Measurements from ENCODE around the gene MYH13.

MYH13 gene

DNA sequence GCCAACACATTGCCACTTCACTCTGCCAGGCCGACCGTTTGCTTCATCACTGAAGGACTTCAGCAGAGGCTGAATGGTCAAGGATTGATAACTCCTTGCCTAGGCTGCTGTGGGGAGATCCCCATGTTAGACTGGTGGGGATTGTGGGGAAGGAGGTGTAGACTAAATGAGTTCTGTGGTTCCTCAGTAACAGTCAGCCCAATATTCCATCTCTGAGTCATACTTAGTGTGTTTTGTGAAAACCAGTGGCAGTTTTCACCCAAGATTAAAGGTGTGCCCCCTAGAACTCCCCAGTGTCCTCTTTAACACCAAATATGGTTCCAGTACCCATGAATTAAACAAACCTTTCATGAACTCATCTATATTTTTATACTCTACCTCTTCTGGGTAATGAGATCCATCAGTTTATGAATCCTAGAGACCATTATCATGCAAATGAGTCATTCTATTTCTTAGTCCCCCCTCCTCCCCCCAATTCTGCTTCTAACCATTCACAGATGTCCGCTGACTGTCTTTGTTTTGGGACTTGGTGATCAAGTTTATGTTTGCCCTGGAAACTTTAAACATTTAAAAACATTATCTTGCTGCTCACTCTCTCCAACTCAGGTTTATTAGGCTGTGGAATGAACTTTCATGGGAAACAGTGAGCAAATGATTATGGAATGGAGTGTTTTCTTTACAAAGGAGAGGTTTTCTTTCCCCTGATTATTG, 107.6 kb downstream of the MYH13 start:
- H3K36me3 ChIP-seq (ENCODE audit: control insufficient read depth, insufficient read depth, low read length): no peaks in the 10 kb centered on the region
- no peak overlapping the region for H3K4me3 ChIP-seq (ENCODE audit: low read depth, low read length)
- H3K4me1 ChIP-seq: no peaks in the 10 kb centered on the region
- H3K4me2 ChIP-seq (ENCODE audit: low read length): no peak overlapping the region
- no peak overlapping the region for H2AFZ ChIP-seq
- no peak overlapping the region for H3K27ac ChIP-seq
- H3K9ac ChIP-seq: no peak overlapping the region
- H3K9me3 ChIP-seq (ENCODE audit: control insufficient read depth, low read length): no peaks in the 10 kb centered on the region
- TF ChIP-seq, protein P1, sequence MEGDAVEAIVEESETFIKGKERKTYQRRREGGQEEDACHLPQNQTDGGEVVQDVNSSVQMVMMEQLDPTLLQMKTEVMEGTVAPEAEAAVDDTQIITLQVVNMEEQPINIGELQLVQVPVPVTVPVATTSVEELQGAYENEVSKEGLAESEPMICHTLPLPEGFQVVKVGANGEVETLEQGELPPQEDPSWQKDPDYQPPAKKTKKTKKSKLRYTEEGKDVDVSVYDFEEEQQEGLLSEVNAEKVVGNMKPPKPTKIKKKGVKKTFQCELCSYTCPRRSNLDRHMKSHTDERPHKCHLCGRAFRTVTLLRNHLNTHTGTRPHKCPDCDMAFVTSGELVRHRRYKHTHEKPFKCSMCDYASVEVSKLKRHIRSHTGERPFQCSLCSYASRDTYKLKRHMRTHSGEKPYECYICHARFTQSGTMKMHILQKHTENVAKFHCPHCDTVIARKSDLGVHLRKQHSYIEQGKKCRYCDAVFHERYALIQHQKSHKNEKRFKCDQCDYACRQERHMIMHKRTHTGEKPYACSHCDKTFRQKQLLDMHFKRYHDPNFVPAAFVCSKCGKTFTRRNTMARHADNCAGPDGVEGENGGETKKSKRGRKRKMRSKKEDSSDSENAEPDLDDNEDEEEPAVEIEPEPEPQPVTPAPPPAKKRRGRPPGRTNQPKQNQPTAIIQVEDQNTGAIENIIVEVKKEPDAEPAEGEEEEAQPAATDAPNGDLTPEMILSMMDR (IDR thresholded peaks at IDR 0.05): no peak
- H3K79me2 ChIP-seq: no peaks in the 10 kb centered on the region
- no peaks in the 10 kb centered on the region for H3K27me3 ChIP-seq (ENCODE audit: control insufficient read depth, insufficient read depth, low read length)

DNA sequence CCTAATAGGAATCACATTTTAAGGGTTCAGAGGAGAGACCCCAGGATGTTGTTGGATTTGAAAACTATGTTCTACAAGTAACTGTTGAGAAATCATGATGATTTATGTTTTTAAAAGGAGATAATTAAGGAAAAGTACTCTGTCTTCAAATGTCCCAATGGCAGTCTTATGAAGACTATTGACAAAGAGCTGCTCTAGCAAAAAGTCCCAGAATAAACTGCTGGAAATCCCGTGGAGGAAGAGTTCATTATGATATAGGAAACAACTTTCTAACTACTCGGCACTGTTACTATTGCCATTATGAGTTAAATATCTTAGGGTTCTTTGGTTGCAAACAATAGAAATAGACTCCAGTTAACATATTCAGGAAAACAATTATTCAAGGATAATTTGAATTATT, 108.8 kb downstream of the MYH13 start:
- Histone ChIP-seq H2AFZ (no peak overlapping the region), H3K79me2 (no peaks in the 10 kb centered on the region), H3K9me3 (ENCODE audit: control insufficient read depth, low read length) (no peaks in the 10 kb centered on the region), H3K27ac (no peak overlapping the region), H3K4me3 (ENCODE audit: low read depth, low read length) (no peak overlapping the region), H3K4me1 (no peaks in the 10 kb centered on the region), H3K4me2 (ENCODE audit: low read length) (no peak overlapping the region), H3K27me3 (ENCODE audit: control insufficient read depth, insufficient read depth, low read length) (no peaks in the 10 kb centered on the region), H3K36me3 (ENCODE audit: control insufficient read depth, insufficient read depth, low read length) (no peaks in the 10 kb centered on the region), H3K9ac (no peak overlapping the region)
- TF ChIP-seq, protein P1 (IDR thresholded peaks at IDR 0.05): no peak

DNA sequence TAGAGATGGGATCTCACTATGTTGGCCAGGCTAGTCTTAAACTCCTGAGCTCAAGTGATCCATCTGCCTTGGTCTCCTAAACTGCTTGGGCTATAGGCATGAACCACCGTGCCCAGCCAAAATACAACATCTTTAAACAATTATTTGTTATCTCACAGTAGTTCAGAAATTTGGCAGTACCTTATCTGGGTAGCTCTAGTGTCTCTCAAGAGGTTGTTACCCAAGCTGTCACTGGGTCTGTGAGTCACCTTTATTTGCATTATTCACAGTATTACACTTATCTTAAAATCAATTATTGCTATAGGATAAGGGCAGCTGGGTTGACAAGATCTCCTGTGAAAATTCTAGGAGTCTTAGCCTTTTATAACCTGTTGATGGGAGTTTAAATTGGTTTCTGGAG, 110.4 kb downstream of the MYH13 start:
- Histone ChIP-seq H3K9me3 (ENCODE audit: control insufficient read depth, low read length) (no peaks in the 10 kb centered on the region), H3K4me1 (no peaks in the 10 kb centered on the region), H3K9ac (no peak overlapping the region), H3K79me2 (no peaks in the 10 kb centered on the region), H3K27ac (no peak overlapping the region), H3K27me3 (ENCODE audit: control insufficient read depth, insufficient read depth, low read length) (no peaks in the 10 kb centered on the region), H3K36me3 (ENCODE audit: control insufficient read depth, insufficient read depth, low read length) (no peaks in the 10 kb centered on the region), H3K4me2 (ENCODE audit: low read length) (no peak overlapping the region), H2AFZ (no peak overlapping the region), H3K4me3 (ENCODE audit: low read depth, low read length) (no peak overlapping the region)
- TF ChIP-seq, protein P1 (IDR thresholded peaks at IDR 0.05): no peak

DNA sequence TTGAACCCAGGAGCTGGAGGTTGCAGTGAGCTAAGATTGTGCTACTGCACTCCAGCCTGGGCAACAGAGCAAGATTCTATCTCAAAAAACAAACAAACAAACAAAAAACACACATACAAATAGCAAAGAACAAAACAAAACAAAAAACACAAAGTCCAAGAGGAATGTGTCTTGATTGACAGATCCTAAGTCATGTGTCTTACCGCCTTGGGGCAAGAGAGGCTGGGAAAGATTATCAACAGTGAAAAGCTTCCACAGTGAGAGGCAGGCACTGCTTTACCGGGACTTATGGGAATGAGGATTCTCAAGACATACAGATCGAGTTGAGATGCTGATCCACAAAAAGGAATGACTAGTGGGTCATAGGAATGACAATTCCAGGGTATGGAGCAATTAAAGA, 111.7 kb downstream of the MYH13 start:
- H3K9ac ChIP-seq: no peak overlapping the region
- no peaks in the 10 kb centered on the region for H3K9me3 ChIP-seq (ENCODE audit: control insufficient read depth, low read length)
- TF ChIP-seq, protein P1 (IDR thresholded peaks at IDR 0.05): no peak
- no peak overlapping the region for H3K4me2 ChIP-seq (ENCODE audit: low read length)
- no peak overlapping the region for H3K27ac ChIP-seq
- no peaks in the 10 kb centered on the region for H3K4me1 ChIP-seq
- H3K4me3 ChIP-seq (ENCODE audit: low read depth, low read length): no peak overlapping the region
- H3K27me3 ChIP-seq (ENCODE audit: control insufficient read depth, insufficient read depth, low read length): no peaks in the 10 kb centered on the region
- no peaks in the 10 kb centered on the region for H3K79me2 ChIP-seq
- H3K36me3 ChIP-seq (ENCODE audit: control insufficient read depth, insufficient read depth, low read length): no peaks in the 10 kb centered on the region
- no peak overlapping the region for H2AFZ ChIP-seq
